ENCODE measurements around the gene PTPRN2. TPM values are rescaled to one million over a fixed set of nuclear protein-coding genes. Genes with fewer than 3 reads are reported as not detected.

PTPRN2 gene
- total RNA-seq, 1 experiment from 2014 or later, result not detected

DNA sequence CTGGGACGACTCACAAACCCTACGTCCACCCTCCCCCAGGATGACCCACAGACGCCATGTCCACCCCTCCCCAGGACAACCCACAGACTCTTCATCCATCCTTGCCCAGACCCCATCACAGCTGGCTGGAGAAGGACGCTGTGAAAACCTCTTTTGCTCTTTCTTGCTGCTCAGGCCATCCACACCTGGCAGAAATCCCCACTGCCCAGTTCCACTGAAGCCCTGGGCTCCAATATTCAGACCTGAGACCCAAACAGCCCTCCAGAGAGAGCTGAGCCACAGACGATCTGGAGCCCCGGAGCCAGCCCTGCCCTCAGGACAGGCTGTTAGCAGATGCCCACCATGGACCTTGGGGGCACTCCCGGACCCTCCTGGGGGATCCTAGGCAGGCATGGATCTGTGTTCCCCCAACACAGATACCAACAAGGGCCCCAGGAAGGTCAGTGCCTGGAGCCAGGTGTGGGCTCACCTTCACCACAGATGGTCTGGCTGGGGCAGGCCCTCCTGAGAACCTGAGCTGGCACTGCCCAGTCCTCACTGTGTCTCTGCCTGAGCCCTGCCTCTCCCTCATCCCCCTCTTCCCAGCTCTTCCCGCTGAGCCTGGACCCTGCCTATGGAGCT is 226.2 kb downstream of the PTPRN2 start:
- Histone ChIP-seq H3K79me2 (ENCODE audit: low read depth) (no peaks in the 10 kb centered on the region), H4K20me1 (ENCODE audit: insufficient read depth) (peaks cover under 1% of the 10 kb centered on the region; the same call in 1 of the 2 replicates), H2AFZ (no peak overlapping the region), H3K4me1 (replicated peaks; ENCODE audit: insufficient read depth) (no peaks in the 10 kb centered on the region), H3F3A (ENCODE audit: insufficient read depth, low read depth) (no peaks in the 10 kb centered on the region), H3K4me3 (no peak overlapping the region), H3K9me2 (ENCODE audit: insufficient read depth) (no peaks in the 10 kb centered on the region), H3K27me3 (ENCODE audit: insufficient read depth, low read depth) (peaks cover 66% of the 10 kb centered on the region), H3K36me3 (ENCODE audit: low read depth) (no peaks in the 10 kb centered on the region), H3K27ac (no peak overlapping the region), H3K4me2 (no peak overlapping the region), H3K9me3 (ENCODE audit: insufficient read depth, low read depth) (no peaks in the 10 kb centered on the region)
- ChIA-PET POLR2A (ENCODE audit: unreplicated experiment) (no interaction called here), CTCF (no interaction called here)
- no TSS peak for BruUV-seq (replicated peaks)
- TF ChIP-seq EZH2 (IDR thresholded peaks at IDR 0.05; ENCODE audit: low read depth), result no peak
- TF ChIP-seq, protein P1, sequence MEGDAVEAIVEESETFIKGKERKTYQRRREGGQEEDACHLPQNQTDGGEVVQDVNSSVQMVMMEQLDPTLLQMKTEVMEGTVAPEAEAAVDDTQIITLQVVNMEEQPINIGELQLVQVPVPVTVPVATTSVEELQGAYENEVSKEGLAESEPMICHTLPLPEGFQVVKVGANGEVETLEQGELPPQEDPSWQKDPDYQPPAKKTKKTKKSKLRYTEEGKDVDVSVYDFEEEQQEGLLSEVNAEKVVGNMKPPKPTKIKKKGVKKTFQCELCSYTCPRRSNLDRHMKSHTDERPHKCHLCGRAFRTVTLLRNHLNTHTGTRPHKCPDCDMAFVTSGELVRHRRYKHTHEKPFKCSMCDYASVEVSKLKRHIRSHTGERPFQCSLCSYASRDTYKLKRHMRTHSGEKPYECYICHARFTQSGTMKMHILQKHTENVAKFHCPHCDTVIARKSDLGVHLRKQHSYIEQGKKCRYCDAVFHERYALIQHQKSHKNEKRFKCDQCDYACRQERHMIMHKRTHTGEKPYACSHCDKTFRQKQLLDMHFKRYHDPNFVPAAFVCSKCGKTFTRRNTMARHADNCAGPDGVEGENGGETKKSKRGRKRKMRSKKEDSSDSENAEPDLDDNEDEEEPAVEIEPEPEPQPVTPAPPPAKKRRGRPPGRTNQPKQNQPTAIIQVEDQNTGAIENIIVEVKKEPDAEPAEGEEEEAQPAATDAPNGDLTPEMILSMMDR (conservative IDR thresholded peaks at IDR 0.05), result no peak
- intact Hi-C loops (cut with micrococcal nuclease; ENCODE audit: unreplicated experiment), result no loop called here
- DNase-seq, result no peak

DNA sequence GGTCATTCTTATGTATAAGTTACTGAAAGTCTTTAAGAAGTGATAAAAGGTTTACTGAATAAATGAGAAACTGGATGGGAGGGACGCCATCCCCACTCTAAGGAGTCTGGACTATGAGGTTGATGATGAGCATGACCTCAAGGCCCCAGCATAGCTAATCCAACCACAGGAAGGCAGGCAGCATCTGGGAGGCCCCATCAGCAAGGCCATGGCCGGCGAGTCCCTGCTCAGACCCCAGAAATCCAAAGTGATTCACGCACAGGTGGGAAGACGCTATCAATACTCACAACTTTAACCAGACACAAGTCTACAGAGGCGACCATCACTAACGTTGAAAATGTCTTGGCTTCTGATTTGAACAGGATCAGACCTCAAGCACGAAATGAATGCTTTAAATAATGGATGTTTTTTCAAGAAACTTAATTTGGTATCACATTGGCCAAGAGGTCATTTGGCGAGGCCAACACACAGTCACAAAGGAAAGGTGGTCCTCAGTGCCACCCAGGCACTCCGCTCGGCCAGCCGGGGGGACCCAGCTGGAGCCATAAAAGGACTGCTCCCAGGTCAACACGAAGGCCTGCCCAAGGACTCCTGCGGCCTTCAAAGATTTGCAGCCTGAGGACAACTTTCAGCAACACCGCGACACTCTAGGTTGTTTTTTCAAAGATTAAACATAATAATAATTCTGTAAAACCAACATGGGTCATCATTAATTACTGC is 228.5 kb downstream of the PTPRN2 start:
- Histone ChIP-seq H2AFZ (no peak overlapping the region), H3K79me2 (ENCODE audit: low read depth) (no peaks in the 10 kb centered on the region), H3K27ac (no peak overlapping the region), H3K4me1 (replicated peaks; ENCODE audit: insufficient read depth) (no peaks in the 10 kb centered on the region), H4K20me1 (ENCODE audit: insufficient read depth) (no peaks in the 10 kb centered on the region), H3K36me3 (ENCODE audit: low read depth) (no peaks in the 10 kb centered on the region), H3K27me3 (ENCODE audit: insufficient read depth, low read depth) (peaks cover 73% of the 10 kb centered on the region), H3K4me3 (no peak overlapping the region), H3K4me2 (no peak overlapping the region), H3F3A (ENCODE audit: insufficient read depth, low read depth) (no peaks in the 10 kb centered on the region), H3K9me3 (ENCODE audit: insufficient read depth, low read depth) (no peaks in the 10 kb centered on the region), H3K9me2 (ENCODE audit: insufficient read depth) (no peaks in the 10 kb centered on the region)
- POLR2A ChIA-PET (ENCODE audit: unreplicated experiment), result no interaction called here
- intact Hi-C loops (cut with micrococcal nuclease; ENCODE audit: unreplicated experiment), result no loop called here
- CTCF ChIA-PET, result no interaction called here
- no peak for DNase-seq
- TF ChIP-seq, protein P1 (conservative IDR thresholded peaks at IDR 0.05), result no peak
- no peak for TF ChIP-seq EZH2 (IDR thresholded peaks at IDR 0.05; ENCODE audit: low read depth)
- BruUV-seq (replicated peaks), result no TSS peak

DNA sequence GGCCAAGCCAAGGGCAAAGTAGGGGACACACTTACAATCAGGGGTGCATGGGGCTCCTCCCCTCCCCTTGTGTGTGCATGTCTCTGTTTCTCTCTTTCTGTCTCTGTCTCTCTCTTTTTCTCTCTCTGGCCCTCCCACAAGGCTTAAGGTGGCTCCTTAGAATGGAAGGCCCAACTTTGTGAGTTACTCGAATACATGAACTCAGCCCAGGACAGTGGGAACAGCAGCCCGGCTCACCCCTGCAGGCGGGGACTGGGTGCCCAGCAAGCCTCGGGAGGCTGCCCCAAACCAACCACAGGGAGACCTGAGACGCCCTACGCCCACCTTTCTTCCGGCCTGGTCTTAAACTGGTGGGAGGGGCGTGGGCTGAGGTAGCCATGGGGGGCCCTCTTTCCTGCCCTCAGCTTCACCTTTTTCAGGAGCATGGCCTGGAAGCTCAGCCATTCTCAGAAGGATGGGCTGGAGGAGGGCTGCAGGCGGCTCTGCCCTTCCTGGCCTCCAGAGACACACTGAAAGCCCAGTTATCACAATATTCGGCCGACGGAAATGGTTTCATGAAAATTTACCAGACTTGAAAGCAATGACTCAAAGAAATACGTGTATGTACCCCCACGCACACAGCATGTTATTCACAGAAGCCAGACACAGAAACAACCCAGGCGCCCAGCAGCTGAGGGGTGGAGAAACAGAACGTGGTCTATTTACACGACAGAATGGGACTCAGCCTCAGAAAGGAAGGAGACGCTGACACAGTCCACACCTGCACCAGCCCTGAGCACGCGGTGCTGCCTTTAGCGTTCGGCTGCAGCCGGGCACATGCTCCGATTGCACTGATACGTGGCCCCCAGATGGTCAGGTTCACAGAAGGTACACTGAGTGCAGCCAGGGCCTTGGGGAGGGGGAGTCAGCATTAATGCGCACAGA is 229.5 kb downstream of the PTPRN2 start:
- Histone ChIP-seq H3K4me2 (no peak overlapping the region), H4K20me1 (ENCODE audit: insufficient read depth) (0 out of 2 replicates have a peak, but pooled peaks cover 3% of the 10 kb centered on the region), H3K9me2 (ENCODE audit: insufficient read depth) (no peaks in the 10 kb centered on the region), H3K27ac (no peak overlapping the region), H3K79me2 (ENCODE audit: low read depth) (no peaks in the 10 kb centered on the region), H3F3A (ENCODE audit: insufficient read depth, low read depth) (no peaks in the 10 kb centered on the region), H3K27me3 (ENCODE audit: insufficient read depth, low read depth) (peaks cover 67% of the 10 kb centered on the region), H3K4me3 (no peak overlapping the region), H3K4me1 (replicated peaks; ENCODE audit: insufficient read depth) (no peaks in the 10 kb centered on the region), H3K9me3 (ENCODE audit: insufficient read depth, low read depth) (no peaks in the 10 kb centered on the region), H2AFZ (no peak overlapping the region), H3K36me3 (ENCODE audit: low read depth) (no peaks in the 10 kb centered on the region)
- ChIA-PET POLR2A (ENCODE audit: unreplicated experiment) (no interaction called here), CTCF (no interaction called here)
- BruUV-seq (replicated peaks), result no TSS peak
- no peak for DNase-seq
- intact Hi-C loops (cut with micrococcal nuclease; ENCODE audit: unreplicated experiment), result no loop called here
- TF ChIP-seq, protein P1 (conservative IDR thresholded peaks at IDR 0.05), result no peak
- TF ChIP-seq EZH2 (IDR thresholded peaks at IDR 0.05; ENCODE audit: low read depth), result no peak

All from PC-9 (cell line).